ENCODE data around the gene PCCA.

PCCA gene

DNA sequence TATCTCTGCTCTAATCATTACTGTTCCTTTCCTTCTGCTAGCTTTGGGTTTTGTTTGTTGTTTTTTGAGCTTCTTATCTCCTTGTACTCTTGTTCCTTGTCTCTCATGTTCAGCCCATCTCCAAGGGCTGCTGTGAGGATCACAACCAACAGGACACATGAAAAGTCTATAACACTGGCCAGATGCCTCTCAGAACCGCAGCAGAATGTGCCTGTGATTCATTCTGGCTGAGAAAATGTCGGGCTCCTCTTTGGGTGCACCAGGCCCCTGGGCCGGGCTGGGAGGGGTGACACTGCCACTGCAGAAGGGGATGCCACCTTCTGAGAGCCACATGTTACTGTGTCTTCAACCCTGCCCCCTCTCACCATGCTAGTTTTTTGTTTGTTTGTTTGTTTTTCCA lies 451.7 kb downstream of the PCCA start:
- TF ChIP-seq, protein P1, sequence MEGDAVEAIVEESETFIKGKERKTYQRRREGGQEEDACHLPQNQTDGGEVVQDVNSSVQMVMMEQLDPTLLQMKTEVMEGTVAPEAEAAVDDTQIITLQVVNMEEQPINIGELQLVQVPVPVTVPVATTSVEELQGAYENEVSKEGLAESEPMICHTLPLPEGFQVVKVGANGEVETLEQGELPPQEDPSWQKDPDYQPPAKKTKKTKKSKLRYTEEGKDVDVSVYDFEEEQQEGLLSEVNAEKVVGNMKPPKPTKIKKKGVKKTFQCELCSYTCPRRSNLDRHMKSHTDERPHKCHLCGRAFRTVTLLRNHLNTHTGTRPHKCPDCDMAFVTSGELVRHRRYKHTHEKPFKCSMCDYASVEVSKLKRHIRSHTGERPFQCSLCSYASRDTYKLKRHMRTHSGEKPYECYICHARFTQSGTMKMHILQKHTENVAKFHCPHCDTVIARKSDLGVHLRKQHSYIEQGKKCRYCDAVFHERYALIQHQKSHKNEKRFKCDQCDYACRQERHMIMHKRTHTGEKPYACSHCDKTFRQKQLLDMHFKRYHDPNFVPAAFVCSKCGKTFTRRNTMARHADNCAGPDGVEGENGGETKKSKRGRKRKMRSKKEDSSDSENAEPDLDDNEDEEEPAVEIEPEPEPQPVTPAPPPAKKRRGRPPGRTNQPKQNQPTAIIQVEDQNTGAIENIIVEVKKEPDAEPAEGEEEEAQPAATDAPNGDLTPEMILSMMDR (IDR thresholded peaks at IDR 0.05) = no peak
- H3K4me1 Mint-ChIP-seq = peaks cover 50% of the 10 kb centered on the region
- H3K9me3 Mint-ChIP-seq = peaks cover 18% of the 10 kb centered on the region
- H3K27me3 Mint-ChIP-seq (ENCODE audit: low read depth, poor library complexity) = peaks cover 4% of the 10 kb centered on the region
- H3K27ac Mint-ChIP-seq = peak overlapping the region; percentile 17
- peaks cover 28% of the 10 kb centered on the region for H3K36me3 Mint-ChIP-seq (ENCODE audit: low read depth)
- no peak for DNase-seq
- H3K4me3 Mint-ChIP-seq = no peak overlapping the region

DNA sequence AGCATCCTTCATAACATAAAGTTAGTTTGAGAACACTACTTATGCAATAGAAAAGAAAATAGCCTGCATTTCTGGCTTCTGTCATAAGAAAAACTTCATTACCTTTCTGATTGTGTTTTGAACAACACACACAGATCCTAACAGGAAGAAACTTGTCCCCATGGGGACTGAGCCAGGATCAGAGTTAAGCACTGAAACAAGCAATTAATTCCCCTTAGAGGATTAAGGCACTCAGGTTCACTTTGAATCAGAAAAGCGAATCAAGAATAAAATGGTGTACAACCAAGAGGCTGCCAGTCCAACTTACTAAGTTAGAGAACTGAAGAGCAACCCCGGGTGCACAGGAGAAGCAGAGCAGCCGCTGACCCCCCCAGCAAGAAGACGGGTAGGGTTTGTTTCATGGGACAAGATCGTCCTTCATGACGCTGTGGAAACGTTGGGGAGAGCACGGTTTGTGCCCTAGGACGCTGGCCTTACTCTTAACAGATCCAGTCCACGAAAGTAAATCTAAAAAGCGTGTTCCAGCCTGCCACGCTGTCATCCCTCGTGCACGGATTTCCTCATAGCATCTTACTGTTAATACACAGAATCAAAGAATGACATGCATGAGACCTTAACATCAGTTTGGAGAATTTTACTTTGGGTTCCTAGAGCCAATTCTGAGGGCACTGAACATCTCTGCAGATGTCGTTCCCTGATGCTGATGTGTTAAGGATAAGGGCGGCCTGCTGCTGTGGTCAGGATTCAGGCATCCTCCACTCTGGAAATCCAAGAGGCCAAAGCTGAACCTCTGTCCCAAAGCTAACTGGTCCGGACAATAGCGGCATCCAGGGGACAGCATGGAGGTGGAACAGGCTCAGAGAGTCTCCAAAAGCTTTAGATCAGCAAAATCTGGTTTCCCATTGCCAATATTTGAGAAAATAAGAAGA lies 453.3 kb downstream of the PCCA start:
- no peak for DNase-seq
- Mint-ChIP-seq H3K36me3 (ENCODE audit: low read depth) (peaks cover 26% of the 10 kb centered on the region), H3K27ac (peak overlapping the region; percentile 83), H3K27me3 (ENCODE audit: low read depth, poor library complexity) (no peaks in the 10 kb centered on the region), H3K4me1 (peaks cover 47% of the 10 kb centered on the region), H3K9me3 (peaks cover 18% of the 10 kb centered on the region), H3K4me3 (no peak overlapping the region)
- TF ChIP-seq, protein P1 (IDR thresholded peaks at IDR 0.05) = no peak

DNA sequence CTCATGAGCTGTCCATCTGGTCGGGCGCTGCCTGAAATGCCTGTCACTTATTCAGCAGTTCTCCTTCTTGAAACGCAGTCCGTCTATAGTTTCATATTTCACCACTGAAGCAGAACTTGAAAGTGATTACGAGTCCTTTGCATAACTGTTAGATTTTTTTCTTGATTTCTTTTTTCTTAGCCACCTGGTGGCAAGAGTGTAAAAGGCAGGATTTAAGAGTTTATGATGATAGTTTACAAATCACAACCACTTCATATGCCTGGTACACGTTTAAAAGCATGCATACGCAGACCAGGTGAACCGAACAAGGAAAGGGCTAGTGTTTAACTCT lies 453.9 kb downstream of the PCCA start:
- Mint-ChIP-seq H3K4me3 (no peak overlapping the region), H3K4me1 (peaks cover 47% of the 10 kb centered on the region), H3K27ac (no peak overlapping the region), H3K9me3 (peaks cover 12% of the 10 kb centered on the region), H3K36me3 (ENCODE audit: low read depth) (peaks cover 19% of the 10 kb centered on the region), H3K27me3 (ENCODE audit: low read depth, poor library complexity) (no peaks in the 10 kb centered on the region)
- TF ChIP-seq, protein P1 (IDR thresholded peaks at IDR 0.05) = peak; percentile 46
- DNase-seq = no peak

DNA sequence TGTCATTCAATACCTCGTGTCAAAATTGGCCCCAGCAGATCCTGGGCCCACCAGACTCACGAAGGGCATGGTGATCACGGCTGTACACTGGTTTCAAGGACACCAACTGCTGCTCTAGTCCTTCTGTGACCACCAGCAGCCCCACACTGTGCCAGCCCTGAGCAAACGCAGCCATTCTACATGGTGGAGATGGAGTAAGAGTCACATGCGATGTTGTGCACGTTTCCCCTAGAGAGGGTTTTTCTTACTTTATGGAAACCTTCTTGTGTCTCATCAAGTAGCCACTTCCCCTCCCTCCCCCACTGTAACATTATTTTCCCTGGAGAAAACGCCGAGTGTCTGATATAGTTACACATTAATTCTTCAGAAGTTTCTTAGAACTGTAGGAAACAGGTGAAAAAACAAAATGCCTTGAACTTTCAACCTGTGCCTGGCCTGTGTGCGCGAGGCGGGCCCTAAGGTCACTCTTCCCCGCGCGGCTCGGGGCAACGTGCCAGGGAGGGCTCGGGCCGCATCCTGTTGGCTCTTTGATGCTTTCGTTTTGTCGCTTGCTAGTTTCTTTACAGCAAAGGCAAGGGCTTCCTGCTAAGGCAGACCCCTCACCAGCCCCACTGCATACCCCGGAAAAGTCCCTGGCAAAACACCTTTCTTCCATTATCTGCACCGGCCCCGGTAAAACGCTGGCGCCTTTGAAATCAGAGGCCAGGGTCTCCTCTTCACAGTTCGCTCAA lies 455.1 kb downstream of the PCCA start:
- peaks cover 10% of the 10 kb centered on the region for H3K9me3 Mint-ChIP-seq
- peaks cover 3% of the 10 kb centered on the region for H3K27me3 Mint-ChIP-seq (ENCODE audit: low read depth, poor library complexity)
- TF ChIP-seq, protein P1 (IDR thresholded peaks at IDR 0.05) = no peak
- peaks cover 15% of the 10 kb centered on the region for H3K36me3 Mint-ChIP-seq (ENCODE audit: low read depth)
- peaks cover 53% of the 10 kb centered on the region for H3K4me1 Mint-ChIP-seq
- H3K27ac Mint-ChIP-seq = no peak overlapping the region
- no peak overlapping the region for H3K4me3 Mint-ChIP-seq
- DNase-seq = no peak

DNA sequence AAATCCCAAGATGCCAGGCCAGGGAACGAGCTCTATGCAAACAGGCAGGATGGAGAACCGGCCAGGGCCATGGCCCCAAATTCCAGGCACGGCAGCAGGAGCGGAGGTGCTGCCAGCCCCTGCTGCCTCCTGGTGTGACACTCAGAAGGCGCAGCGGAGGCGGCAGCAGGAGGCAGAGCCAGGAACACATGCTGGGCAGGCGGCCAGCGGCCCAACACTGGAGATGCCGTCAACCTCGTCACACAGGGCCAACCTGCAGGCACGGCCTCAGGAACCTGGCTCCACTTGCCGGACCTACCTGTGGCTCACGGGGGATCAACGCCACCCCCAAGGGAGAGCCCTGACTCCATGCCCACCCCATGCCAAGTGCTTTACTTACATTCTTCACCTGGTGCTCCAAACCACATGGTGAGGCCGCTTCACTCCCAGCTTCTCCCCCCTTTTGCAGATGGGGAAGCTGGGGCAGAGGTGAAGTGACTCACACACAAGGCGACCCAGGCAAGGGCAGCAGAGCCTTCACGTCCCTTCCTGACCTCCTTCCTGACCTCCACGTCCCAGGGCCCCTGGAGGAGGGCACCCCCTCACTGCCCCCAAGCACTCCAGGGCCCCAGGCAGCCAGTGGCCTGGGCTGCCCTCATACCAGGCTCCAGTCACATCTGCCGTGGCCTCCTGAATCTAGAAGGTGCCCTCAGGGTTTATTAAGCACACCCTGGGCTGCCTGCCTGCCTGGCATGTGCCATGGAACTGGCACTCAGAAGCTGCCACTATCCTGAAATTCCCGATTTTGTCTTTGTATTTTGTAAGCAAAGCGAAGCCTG lies 456.2 kb downstream of the PCCA start:
- peaks cover 3% of the 10 kb centered on the region for H3K27me3 Mint-ChIP-seq (ENCODE audit: low read depth, poor library complexity)
- DNase-seq = no peak
- H3K4me3 Mint-ChIP-seq = no peak overlapping the region
- TF ChIP-seq, protein P1 (IDR thresholded peaks at IDR 0.05) = no peak
- H3K36me3 Mint-ChIP-seq (ENCODE audit: low read depth) = peaks cover 7% of the 10 kb centered on the region
- peaks cover 6% of the 10 kb centered on the region for H3K9me3 Mint-ChIP-seq
- H3K4me1 Mint-ChIP-seq = peaks cover 54% of the 10 kb centered on the region
- peak overlapping the region; percentile 35 for H3K27ac Mint-ChIP-seq
